ENCODE measurements around the gene CNOT9. TPM values are rescaled to one million over a fixed set of nuclear protein-coding genes. Genes with fewer than 3 reads are reported as not detected.

CNOT9 gene
- total RNA-seq, 8 experiments from 2014 or later: 35.9 to 77.5 (median 49.6) TPM

- in situ Hi-C loops (cut with MboI; ENCODE audit: low pct_unique_long_range_greater_than_20kb in 2 of 9, low sequenced_read_pairs in 9 of 9, unreplicated experiment in 9 of 9): no loop called here
- Histone ChIP-seq H3K27ac (no peak overlapping the region), H3K4me1 (replicated peaks in 1 of 2) (no peaks in the 10 kb centered on the region), H3K4me3 (no peak overlapping the region)
- ATAC-seq (replicated peaks in 6 of 8): no peak
- 83 to 100% (median 100%) methylated on average over 1 of the region's 1 CpG; no CpG with 5 or more reads in 6 of the 10 experiments for WGBS, 10 experiments
These were observed 16.9 kb downstream of the CNOT9 start for GRCh38 chr2:218585541-218585940.

DNA sequence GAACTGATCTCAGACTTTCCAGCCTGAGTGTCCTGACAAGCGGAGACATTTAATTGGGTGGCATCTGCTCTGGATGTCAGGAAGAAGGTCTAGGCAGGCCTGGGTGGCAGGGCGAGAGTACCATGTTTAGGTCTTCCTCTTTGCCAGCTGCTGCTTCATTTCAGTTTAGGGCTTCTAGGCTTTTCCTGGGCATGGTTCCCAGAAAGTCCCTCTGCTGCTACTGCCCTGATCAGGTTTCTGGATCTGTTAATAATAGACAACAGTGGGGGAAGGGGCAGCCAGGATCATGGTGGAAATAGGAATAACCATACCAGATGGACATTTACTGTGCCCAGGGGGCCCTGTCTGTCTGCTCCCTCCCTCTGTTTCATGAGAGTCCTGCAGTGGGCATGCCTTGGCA lies 36.8 kb downstream of the CNOT9 start:
- 40 to 100% (median 100%) methylated on average over 1 to 2 of the region's 2 CpGs; no CpG with 5 or more reads in 3 of the 10 experiments for WGBS, 10 experiments
- Histone ChIP-seq H3K27ac (no peak overlapping the region), H3K4me3 (no peak overlapping the region), H3K4me1 (replicated peaks in 1 of 2) (peaks cover 5 to 9% of the 10 kb centered on the region in 2 donors)
- ATAC-seq (replicated peaks in 6 of 8): no peak
- in situ Hi-C loops (cut with MboI; ENCODE audit: low pct_unique_long_range_greater_than_20kb in 2 of 9, low sequenced_read_pairs in 9 of 9, unreplicated experiment in 9 of 9): no loop called here

DNA sequence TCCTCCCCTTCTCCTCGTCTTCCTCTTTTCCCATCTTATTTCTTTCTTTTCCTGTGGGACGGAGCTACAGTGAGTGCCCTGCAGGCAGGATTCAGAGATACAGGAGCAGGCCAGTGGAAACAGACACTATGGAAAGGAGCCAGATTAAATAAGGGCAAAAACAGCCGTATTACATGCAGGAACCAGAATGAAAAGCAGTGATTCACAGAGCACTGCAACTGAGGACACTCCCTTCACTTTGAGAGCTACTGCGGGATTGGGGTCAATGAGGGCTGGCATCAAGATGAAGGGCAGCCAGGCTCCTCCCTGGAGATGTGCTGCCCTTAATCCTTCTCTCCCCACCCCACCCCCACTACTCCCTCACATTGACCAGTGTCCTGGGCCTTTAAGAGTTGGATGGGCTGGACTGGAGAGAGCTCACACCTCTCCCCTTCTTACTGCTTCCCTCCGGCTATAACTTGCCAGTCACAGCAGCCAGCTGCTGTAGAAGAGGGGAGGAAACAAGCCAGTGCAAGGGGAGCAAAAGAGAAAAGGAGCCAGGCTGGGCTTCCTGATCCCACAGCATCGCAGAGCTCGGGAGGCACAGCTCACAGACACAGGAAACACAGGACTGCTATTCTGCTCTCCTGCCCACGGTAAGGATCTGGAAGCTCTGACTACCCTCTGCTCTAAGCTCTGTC lies 38.9 kb downstream of the CNOT9 start, which contains the start of gene PLCD4:
PLCD4 (plus strand) TSS at position 464 of the 680 bp plus-strand sequence. CDS start 7,841 bp downstream, outside the sequence.
- WGBS, 10 experiments: 0 to 75% (median 10%) methylated on average over 2 to 6 of the region's 8 CpGs; no CpG with 5 or more reads in 2 of the 10 experiments
- H3K27ac ChIP-seq: peak within 1 kb of the TSS in 1 of 2 donors; percentile 19
- peaks cover 5 to 9% of the 10 kb centered on the region in 2 donors for H3K4me1 ChIP-seq (replicated peaks in 1 of 2)
- peak within 1 kb of the TSS in 3 of 5 donors; percentile 2 to 15 (median 8) for H3K4me3 ChIP-seq
- peak; percentile 86 to 96 (median 93) for ATAC-seq (replicated peaks in 6 of 8)
- in situ Hi-C loops (cut with MboI; ENCODE audit: low pct_unique_long_range_greater_than_20kb in 2 of 9, low sequenced_read_pairs in 9 of 9, unreplicated experiment in 9 of 9): no loop called here

- no peak overlapping the region for H3K27ac ChIP-seq
- in situ Hi-C loops (cut with MboI; ENCODE audit: low pct_unique_long_range_greater_than_20kb in 2 of 9, low sequenced_read_pairs in 9 of 9, unreplicated experiment in 9 of 9): no loop called here
- H3K4me3 ChIP-seq: no peak overlapping the region
- ATAC-seq (replicated peaks in 6 of 8): peak in 1 of 8 experiments; percentile 21
- H3K4me1 ChIP-seq (replicated peaks in 1 of 2): no peaks in the 10 kb centered on the region
- 11 to 100% (median 82%) methylated on average over 1 to 4 of the region's 6 CpGs; no CpG with 5 or more reads in 4 of the 10 experiments for WGBS, 10 experiments
These were observed 47.3 kb downstream of the CNOT9 start for GRCh38 chr2:218615868-218616315.

- Histone ChIP-seq H3K27ac (no peak overlapping the region), H3K4me3 (no peak overlapping the region), H3K4me1 (replicated peaks in 1 of 2) (no peaks in the 10 kb centered on the region)
- in situ Hi-C loops (cut with MboI; ENCODE audit: low pct_unique_long_range_greater_than_20kb in 2 of 9, low sequenced_read_pairs in 9 of 9, unreplicated experiment in 9 of 9): no loop called here
- 50 to 100% (median 96%) methylated on average over 1 to 7 of the region's 9 CpGs; no CpG with 5 or more reads in 3 of the 10 experiments for WGBS, 10 experiments
- ATAC-seq (replicated peaks in 6 of 8): peak in 1 of 8 experiments; percentile 34
These were observed 49.6 kb downstream of the CNOT9 start for GRCh38 chr2:218618102-218618860.

GRCh38 chr2:218621007-218621406 lies 52.4 kb downstream of the CNOT9 start:
- in situ Hi-C loops (cut with MboI; ENCODE audit: low pct_unique_long_range_greater_than_20kb in 2 of 9, low sequenced_read_pairs in 9 of 9, unreplicated experiment in 9 of 9): no loop called here
- 57 to 100% (median 67%) methylated on average over 1 to 5 of the region's 7 CpGs; no CpG with 5 or more reads in 1 of the 10 experiments for WGBS, 10 experiments
- no peak for ATAC-seq (replicated peaks in 6 of 8)

GRCh38 chr2:218622606-218623365 lies 54.1 kb downstream of the CNOT9 start:
- in situ Hi-C loops (cut with MboI; ENCODE audit: low pct_unique_long_range_greater_than_20kb in 2 of 9, low sequenced_read_pairs in 9 of 9, unreplicated experiment in 9 of 9): no loop called here
- WGBS, 10 experiments: 58 to 100% (median 83%) methylated on average over 1 to 7 of the region's 7 CpGs; no CpG with 5 or more reads in 1 of the 10 experiments
- H3K4me1 ChIP-seq (replicated peaks in 1 of 2): no peaks in the 10 kb centered on the region
- no peak for ATAC-seq (replicated peaks in 6 of 8)
- H3K27ac ChIP-seq: no peak overlapping the region
- H3K4me3 ChIP-seq: no peak overlapping the region

More at GRCh38 chr2:218621007-218621406, 52.4 kb downstream of the CNOT9 start:
- H3K4me3 ChIP-seq: no peak overlapping the region
- H3K4me1 ChIP-seq (replicated peaks in 1 of 2): no peaks in the 10 kb centered on the region
- no peak overlapping the region for H3K27ac ChIP-seq

- in situ Hi-C loops (cut with MboI; ENCODE audit: low pct_unique_long_range_greater_than_20kb in 2 of 9, low sequenced_read_pairs in 9 of 9, unreplicated experiment in 9 of 9): no loop called here
- no peak for ATAC-seq (replicated peaks in 6 of 8)
- Histone ChIP-seq H3K4me3 (no peak overlapping the region), H3K27ac (no peak overlapping the region), H3K4me1 (replicated peaks in 1 of 2) (no peaks in the 10 kb centered on the region)
- WGBS, 10 experiments: 62 to 100% (median 75%) methylated on average over 2 to 3 of the region's 3 CpGs
These were observed 54.7 kb downstream of the CNOT9 start for GRCh38 chr2:218623366-218623705.

DNA sequence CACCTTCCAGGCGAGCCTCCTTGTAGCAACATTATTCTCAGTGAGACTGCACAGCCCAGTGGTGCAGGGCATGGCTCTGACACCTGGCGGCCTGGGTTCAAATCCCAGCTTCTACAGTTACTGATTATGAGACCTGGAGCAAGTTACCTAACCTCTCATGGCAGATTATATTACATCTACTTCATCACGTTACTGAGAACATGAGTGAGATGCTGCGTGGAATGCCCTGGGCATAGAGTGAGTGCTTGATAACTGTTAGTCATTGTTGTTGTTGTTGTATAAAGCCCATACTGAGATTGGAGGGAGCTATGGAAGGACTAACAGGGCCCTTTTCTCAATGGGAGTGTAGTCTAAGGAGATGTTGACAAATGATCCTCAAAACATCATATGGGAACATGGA lies 57.7 kb downstream of the CNOT9 start:
- no peak for ATAC-seq (replicated peaks in 6 of 8)
- Histone ChIP-seq H3K4me1 (replicated peaks in 1 of 2) (no peaks in the 10 kb centered on the region), H3K4me3 (no peak overlapping the region), H3K27ac (no peak overlapping the region)
- in situ Hi-C loops (cut with MboI; ENCODE audit: low pct_unique_long_range_greater_than_20kb in 2 of 9, low sequenced_read_pairs in 9 of 9, unreplicated experiment in 9 of 9): loop anchor here in 1 of 9 experiments (25.0 kb wide), 1 partner anchor 214 kb away; the partner anchor contains the start of gene VIL1
- 57 to 100% (median 79%) methylated on average over 1 to 4 of the region's 4 CpGs; no CpG with 5 or more reads in 4 of the 10 experiments for WGBS, 10 experiments

DNA sequence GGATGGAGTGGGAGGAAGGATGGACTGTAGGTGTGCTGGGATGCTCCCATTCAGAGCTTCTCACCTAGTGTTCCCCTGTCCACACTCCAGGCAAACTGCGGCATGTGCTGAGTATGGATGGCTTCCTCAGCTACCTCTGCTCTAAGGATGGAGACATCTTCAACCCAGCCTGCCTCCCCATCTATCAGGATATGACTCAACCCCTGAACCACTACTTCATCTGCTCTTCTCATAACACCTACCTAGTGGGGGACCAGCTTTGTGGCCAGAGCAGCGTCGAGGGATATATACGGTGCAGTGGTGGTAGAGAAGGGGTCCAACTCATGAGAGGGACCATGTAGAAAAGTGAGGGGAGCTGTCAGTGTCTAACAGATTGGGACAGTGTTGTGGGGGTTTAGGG lies 59.3 kb downstream of the CNOT9 start:
- ATAC-seq (replicated peaks in 6 of 8): no peak
- 100% methylated on average over 1 of the region's 4 CpGs; no CpG with 5 or more reads in 9 of the 10 experiments for WGBS, 10 experiments
- no peaks in the 10 kb centered on the region for H3K4me1 ChIP-seq (replicated peaks in 1 of 2)
- in situ Hi-C loops (cut with MboI; ENCODE audit: low pct_unique_long_range_greater_than_20kb in 2 of 9, low sequenced_read_pairs in 9 of 9, unreplicated experiment in 9 of 9): loop anchor here in 1 of 9 experiments (25.0 kb wide), 1 partner anchor 216 kb away; the partner anchor contains the start of gene VIL1
- no peak overlapping the region for H3K4me3 ChIP-seq
- no peak overlapping the region for H3K27ac ChIP-seq

GRCh38 chr2:218631837-218632236 lies 63.2 kb downstream of the CNOT9 start:
- no peak for ATAC-seq (replicated peaks in 6 of 8)
- in situ Hi-C loops (cut with MboI; ENCODE audit: low pct_unique_long_range_greater_than_20kb in 2 of 9, low sequenced_read_pairs in 9 of 9, unreplicated experiment in 9 of 9): loop anchor here in 1 of 9 experiments (25.0 kb wide), 1 partner anchor 220 kb away; the partner anchor contains the start of gene VIL1
- no peaks in the 10 kb centered on the region for H3K4me1 ChIP-seq (replicated peaks in 1 of 2)
- WGBS, 10 experiments: 39 to 100% (median 80%) methylated on average over 3 to 4 of the region's 4 CpGs; no CpG with 5 or more reads in 3 of the 10 experiments
- no peak overlapping the region for H3K4me3 ChIP-seq
- H3K27ac ChIP-seq: no peak overlapping the region

- ATAC-seq (replicated peaks in 6 of 8): no peak
- no peaks in the 10 kb centered on the region for H3K4me1 ChIP-seq (replicated peaks in 1 of 2)
- WGBS, 10 experiments: 60 to 100% (median 91%) methylated on average over 1 to 5 of the region's 5 CpGs; no CpG with 5 or more reads in 6 of the 10 experiments
- no peak overlapping the region for H3K4me3 ChIP-seq
- no peak overlapping the region for H3K27ac ChIP-seq
- in situ Hi-C loops (cut with MboI; ENCODE audit: low pct_unique_long_range_greater_than_20kb in 2 of 9, low sequenced_read_pairs in 9 of 9, unreplicated experiment in 9 of 9): loop anchor here in 1 of 9 experiments (25.0 kb wide), 1 partner anchor 223 kb away; the partner anchor contains the start of gene VIL1
These were observed 67.1 kb downstream of the CNOT9 start for GRCh38 chr2:218635719-218636118.
